ENCODE results near the gene STK39. TPM values are rescaled to one million over a fixed set of nuclear protein-coding genes. Genes with fewer than 3 reads are reported as not detected.

STK39 gene
- total and polyA plus RNA-seq, 2 of the 4 experiments (the other 2 are of a cell fraction), result 11.8 to 16.4 TPM

DNA sequence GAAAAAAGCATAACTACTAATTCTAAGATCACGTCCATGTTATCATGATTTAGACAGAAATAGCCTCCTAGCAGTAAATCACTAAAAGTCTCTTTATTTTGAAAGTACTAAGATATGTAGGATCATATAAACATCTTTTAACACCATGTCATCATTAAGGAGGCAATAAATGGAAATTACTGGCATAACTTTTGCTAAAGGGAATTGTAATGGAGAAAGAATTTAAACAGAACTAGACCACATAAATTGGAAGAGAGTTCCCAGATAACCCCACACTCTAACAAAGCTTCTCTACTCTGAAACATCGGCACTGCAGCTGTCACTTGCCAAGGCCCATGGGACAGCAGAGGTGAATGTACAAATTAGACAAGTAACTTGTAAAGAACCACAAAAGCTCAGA, 29.5 kb downstream of the STK39 start:
- Histone ChIP-seq H2AFZ (replicated peaks; ENCODE audit: low read length, poor library complexity) (no peak overlapping the region), H3K79me1 (ENCODE audit: low read depth in 1 of 2, low read length in 2 of 2) (peaks cover 43 to 52% of the 10 kb centered on the region in 2 experiments), H4K20me1 (ENCODE audit: insufficient read depth, low read length) (peaks cover 4% of the 10 kb centered on the region; the same call in 1 of the 2 replicates), H3K4me3 (ENCODE audit: insufficient read depth, low read depth, low read length) (no peak overlapping the region), H2BK5ac (ENCODE audit: low read depth, low read length, poor library complexity, severe bottlenecking) (peak overlapping the region; percentile 59), H2AK9ac (replicated peaks; ENCODE audit: low read depth, low read length, poor library complexity) (no peak overlapping the region), H3K56ac (ENCODE audit: extremely low read depth, insufficient read depth, low read length) (no peak overlapping the region), H3K36me3 (ENCODE audit: control insufficient read depth, insufficient read depth, low read length) (peaks cover 3% of the 10 kb centered on the region), H3K9me1 (ENCODE audit: insufficient read depth, low read length) (peaks cover 12% of the 10 kb centered on the region), H3K4ac (ENCODE audit: low read depth, low read length) (peak overlapping the region; percentile 74; the same call in 1 of the 2 replicates), H3K4me2 (ENCODE audit: low read depth, low read length) (peak overlapping the region; percentile 23; the same call in 1 of the 2 replicates), H4K91ac (ENCODE audit: insufficient read depth, low read depth, low read length) (no peak overlapping the region), H3K18ac (ENCODE audit: low read depth, low read length) (no peak overlapping the region), H3K27me3 (ENCODE audit: control insufficient read depth, insufficient read depth, low read length) (no peaks in the 10 kb centered on the region), H3K4me1 (ENCODE audit: control insufficient read depth, insufficient read depth, low read length) (peaks cover 19% of the 10 kb centered on the region), H4K8ac (ENCODE audit: low read depth in 2 of 2, low read length in 2 of 2) (no peak overlapping the region; a peak in 1 of 4 replicates), H3K14ac (replicated peaks; ENCODE audit: low read depth, low read length) (no peak overlapping the region), H3K23ac (ENCODE audit: low read depth, low read length) (no peak overlapping the region), H2BK20ac (ENCODE audit: low read depth, low read length) (no peak overlapping the region), H3K27ac (ENCODE audit: insufficient read depth, low read length) (no peak overlapping the region; the same call in 1 of the 2 replicates), H2AK5ac (ENCODE audit: low read depth, low read length) (no peak overlapping the region), H2BK120ac (ENCODE audit: low read depth, low read length) (peak overlapping the region; percentile 60; the same call in 1 of the 2 replicates), H4K5ac (ENCODE audit: low read depth, low read length) (no peak overlapping the region; the same call in 1 of the 2 replicates), H3K9ac (ENCODE audit: low read depth, low read length) (no peak overlapping the region), H2BK15ac (ENCODE audit: low read depth, low read length) (no peak overlapping the region), H3K9me3 (ENCODE audit: control insufficient read depth, insufficient read depth, low read length) (no peaks in the 10 kb centered on the region)
- intact Hi-C loops (cut with micrococcal nuclease), result no loop called here
- dilution Hi-C loops (cut with HindIII; ENCODE audit: low sequenced_read_pairs, unreplicated experiment), result no loop called here
- in situ Hi-C loops (cut with MboI; ENCODE audit: low sequenced_read_pairs), result no loop called here
- ATAC-seq (ENCODE audit: low read depth) (peak; percentile 83), DNase-seq (peak; percentile 71)
- POLR2A ChIA-PET (ENCODE audit: unreplicated experiment), result no interaction called here
- TF ChIP-seq FOS (IDR thresholded peaks at IDR 0.05; ENCODE audit: low read depth, low read length) (no peak), RFX5 (IDR thresholded peaks at IDR 0.05; ENCODE audit: low read depth, low read length) (no peak), RCOR1 (IDR thresholded peaks at IDR 0.05; ENCODE audit: insufficient replicate concordance, low read length) (no peak), MAFK (IDR thresholded peaks at IDR 0.05; ENCODE audit: low read depth, low read length) (no peak), BHLHE40 (IDR thresholded peaks at IDR 0.05; ENCODE audit: low read depth, low read length) (no peak), SMC3 (IDR thresholded peaks at IDR 0.05; ENCODE audit: low read depth, low read length) (no peak), MXI1 (IDR thresholded peaks at IDR 0.05; ENCODE audit: borderline replicate concordance, low read depth, low read length) (no peak), RAD21 (IDR thresholded peaks at IDR 0.05; ENCODE audit: low read length) (no peak)
- CTCF ChIA-PET, result interaction anchor here (0.5 kb wide), 1 partner anchor 11 kb away, joined by 3 read pairs; no protein-coding TSS in a partner anchor
- BruUV-seq (replicated peaks), result no TSS peak
- no CpG with 5 or more reads among the region's 2 CpGs for WGBS, 2 experiments (ENCODE audit: extremely low coverage in 2 of 2, insufficient read length in 1 of 2)
